HG03457 (cell line): Measurements from ENCODE around the gene SERGEF.

Source experiments
- ATAC-seq: cut with Tn5 transposase; IDR thresholded peaks from one replicate; pipeline ENCODE4 v1.9.1; 2021; ENCODE audit warnings: moderate number of reproducible peaks; ENCODE audit not compliant: unreplicated experiment

SERGEF gene

DNA sequence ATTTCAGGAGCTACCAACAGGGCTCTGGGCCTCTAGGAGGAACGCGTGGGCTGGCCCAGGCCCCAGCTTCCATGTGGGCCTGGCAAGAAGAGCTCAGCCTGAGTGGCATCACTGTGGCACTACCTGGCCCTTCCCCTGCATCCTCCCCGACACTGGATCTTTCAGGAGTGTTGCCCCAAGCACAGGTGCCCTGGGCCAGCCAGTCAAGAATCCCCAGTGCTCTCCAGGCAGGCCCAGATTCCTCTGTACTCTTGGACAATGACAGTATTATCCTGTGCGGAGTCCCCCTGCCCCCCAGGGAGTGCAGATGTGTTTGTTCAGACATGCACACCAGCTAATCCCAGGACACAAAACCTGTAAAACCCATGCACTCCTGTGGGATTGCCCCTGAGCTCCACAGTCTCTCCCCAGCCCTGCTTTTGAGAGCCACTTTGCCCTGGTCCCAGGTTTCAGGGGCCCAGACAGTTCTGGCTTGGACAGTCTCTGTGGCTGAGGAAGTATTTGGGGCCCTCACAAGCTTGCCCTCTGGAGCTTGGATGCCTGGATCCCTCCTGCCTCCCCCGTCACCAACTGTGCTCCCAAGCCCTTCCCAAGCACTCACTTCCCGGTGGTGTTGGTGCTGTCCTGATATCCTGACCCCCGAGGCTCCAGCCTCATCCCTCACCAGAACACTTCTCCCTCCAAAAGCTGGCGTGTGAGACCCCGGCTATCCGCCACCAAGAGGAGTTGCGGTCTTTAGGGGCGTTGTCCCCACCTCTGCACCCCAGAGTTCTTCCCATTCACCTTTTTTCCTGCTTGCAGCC, 238.4 kb downstream of the SERGEF start:
- ATAC-seq = no peak

DNA sequence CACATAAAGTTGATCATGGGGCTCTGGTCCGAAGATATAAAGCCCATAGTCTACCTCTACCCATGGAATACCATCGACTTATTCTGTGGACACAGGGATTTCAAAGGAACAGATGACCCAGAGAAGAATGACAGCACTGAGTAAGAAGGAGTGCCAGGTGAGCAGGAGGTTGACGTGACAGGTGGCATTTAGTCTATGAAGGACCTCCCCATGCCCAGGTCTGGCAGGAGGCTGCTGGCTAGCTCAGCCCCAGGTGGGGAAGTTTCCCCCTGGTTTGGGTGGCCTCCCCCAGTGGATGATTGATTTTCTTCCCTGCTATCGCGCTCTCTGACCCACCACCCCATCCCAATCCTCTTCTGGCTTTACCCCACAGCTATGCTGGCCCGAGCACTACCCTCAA, 239.2 kb downstream of the SERGEF start:
- no peak for ATAC-seq

DNA sequence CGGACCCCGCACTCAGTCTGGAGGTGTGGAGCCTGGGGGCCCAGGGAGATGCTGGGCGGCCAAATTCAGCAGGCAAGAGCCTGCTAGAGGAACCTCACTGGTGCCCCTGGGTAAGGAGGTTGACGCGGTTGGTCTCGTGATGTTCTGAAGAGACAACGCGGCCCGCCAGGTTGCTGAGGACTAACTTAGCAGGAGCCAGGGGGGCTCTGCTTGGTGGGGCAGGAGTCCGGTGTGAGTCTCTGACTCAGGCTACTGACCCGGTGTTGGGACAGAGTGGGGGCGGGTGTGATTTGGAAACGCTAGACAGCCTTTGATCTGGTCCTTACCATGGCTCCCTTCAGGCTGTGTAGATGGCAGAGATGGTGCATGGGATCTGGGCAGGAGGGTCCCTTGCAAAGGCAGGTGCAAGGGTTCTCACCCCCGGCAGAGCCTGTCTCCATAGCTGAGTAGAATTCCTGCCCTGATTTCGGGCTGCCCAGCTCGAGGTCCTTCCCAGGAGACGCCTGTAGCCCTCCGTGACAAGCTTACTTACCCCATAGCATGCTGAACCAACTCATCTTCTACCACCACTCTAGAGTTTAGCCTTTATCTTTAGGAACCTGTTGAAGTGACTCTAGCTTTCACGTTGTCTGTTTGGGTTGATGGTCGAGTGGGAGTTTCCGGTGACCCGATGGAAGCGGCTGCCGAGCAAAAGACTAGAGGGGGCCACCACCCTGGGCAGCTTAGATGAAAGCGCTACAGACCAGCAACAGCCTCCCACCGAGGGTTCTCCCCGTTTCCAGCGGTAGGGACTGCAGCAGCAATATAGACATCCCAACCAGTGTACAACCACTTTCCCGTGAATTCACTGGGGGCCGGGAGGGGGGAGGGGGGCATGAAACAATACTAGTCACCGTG, 239.9 kb downstream of the SERGEF start:
- ATAC-seq = no peak

DNA sequence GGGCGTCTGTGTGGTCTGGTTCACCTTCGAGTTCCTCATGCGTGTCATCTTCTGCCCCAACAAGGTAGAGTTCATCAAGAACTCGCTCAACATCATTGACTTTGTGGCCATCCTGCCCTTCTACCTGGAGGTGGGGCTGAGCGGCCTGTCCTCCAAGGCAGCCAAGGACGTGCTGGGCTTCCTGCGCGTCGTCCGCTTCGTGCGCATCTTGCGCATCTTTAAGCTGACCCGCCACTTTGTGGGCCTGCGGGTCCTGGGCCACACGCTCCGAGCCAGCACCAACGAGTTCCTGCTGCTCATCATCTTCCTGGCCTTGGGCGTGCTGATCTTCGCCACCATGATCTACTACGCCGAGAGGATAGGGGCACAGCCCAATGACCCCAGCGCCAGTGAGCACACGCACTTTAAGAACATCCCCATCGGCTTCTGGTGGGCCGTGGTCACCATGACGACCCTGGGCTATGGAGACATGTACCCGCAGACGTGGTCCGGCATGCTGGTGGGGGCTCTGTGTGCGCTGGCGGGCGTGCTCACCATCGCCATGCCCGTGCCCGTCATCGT, 240.9 kb downstream of the SERGEF start:
- ATAC-seq = no peak

DNA sequence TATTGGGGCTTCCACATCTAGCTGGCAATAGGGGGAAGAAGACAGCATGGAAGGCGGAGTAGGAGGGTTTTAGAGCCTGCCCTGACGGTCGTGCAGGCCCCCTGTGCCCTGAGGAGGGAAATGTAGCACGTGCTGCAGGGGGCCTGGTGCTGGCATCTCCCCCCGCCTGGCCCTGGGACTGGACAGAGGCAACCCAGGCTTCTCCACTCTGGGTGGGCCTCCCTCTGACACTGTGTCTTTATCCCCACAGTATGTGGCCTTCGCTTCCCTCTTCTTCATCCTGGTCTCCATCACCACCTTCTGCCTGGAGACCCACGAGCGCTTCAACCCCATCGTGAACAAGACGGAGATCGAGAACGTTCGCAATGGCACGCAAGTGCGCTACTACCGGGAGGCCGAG, 241.4 kb downstream of the SERGEF start:
- no peak for ATAC-seq

DNA sequence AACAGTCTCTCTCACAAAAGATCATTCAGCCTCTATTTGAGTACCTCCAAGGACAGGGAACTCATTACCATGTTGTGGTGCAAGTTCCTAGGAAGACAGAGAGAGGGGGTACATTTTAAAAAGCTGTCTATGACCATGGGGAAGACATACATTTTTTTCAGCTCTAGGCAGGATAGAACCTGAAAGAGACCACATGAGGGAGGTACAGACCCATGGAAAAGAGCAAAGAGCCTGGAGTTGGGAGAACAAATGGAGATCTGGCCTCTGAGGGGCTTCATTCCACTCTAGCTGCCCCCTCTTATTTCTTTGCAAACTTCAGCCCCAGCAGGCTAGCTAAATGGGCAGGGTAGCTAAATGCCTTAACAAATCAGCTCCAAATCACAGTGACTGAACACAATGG, 241.9 kb downstream of the SERGEF start:
- ATAC-seq = no peak

DNA sequence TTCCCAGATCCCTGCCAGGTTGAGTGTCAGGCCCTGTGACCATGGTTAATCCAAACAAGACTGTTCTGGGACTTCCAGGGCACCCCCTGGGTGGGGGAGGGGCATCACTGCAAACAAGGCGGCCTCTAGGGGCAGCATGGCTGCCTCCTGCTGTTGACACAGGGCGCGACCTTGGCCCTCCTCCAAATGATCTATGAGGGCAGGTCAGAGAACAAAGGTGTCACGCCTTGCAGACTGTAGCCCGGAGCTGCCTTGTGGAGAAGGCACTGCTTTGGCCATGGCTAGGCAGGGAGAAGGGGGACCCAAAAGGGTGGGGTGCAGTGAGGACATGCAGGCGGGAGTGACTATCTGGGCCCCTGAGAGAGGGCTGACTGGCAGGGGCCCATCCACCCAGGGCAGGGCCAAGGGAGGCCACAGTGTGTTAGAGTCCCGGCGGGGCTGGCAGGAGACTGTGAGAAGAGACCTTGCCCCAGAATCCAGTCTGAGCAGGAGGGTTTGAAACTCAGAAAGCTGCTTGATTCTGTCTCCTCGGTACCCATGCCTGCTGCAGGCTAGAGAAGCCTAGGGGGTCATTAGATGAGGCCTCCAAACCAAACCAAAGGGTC, 242.7 kb downstream of the SERGEF start:
- ATAC-seq = no peak

DNA sequence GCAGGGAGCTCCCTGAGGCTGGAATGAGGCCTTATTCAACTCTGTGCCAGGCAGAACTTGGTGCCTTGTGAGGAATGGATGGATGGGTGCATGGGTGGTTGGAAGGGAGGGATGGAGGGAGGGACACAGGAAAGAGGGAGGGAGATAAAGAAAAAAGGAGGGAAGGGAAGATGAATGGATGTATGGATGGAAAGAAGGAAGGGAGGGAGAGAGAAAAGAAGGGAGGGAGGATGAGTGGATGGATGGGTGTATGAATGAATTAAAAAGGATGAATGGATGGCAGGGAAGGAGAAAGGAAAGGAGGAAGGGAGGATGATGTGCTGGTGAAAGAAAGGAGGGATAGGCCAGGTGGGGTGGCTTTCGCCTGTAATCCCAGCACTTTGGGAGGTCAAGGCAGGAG, 243.6 kb downstream of the SERGEF start:
- no peak for ATAC-seq

DNA sequence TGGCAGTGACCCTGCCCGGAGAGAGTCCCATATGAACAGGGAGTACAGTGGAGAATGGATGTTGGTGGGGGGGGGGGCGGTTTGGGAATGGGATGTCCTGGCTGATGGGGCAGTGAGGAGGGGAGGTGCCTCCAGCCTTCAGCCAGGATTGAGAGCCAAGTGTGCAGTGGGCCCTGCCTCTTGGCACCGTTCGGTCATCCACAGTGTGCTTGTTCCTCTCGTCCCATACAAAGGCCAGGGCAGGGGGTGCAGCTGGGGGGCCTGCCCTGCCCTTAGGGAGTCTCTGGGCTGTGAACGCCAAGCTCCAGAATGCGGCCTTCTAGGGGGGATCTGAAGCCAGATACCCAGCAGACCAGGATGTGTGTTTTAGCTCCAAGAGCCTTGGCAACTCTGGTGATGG, 244.3 kb downstream of the SERGEF start:
- ATAC-seq = no peak

DNA sequence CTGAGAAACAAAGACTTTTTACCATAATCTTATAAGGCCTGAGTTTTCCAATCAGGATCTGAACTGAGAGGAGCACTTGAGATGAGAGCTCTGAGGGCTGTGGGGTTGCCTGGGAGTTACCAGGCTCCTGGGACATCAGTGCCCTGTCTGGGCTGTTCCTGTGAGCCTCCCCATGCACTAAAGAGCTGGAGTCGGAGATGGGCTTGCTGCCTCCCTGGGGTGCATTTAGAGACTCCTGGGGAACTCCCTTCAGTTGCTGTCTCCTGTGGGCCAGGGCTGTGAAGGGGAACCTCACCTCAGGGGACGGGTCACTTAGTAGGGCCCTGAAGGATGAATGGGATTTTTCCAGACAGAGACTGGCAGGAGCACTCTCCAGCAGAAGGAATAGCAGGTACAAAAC, 244.9 kb downstream of the SERGEF start:
- no peak for ATAC-seq

DNA sequence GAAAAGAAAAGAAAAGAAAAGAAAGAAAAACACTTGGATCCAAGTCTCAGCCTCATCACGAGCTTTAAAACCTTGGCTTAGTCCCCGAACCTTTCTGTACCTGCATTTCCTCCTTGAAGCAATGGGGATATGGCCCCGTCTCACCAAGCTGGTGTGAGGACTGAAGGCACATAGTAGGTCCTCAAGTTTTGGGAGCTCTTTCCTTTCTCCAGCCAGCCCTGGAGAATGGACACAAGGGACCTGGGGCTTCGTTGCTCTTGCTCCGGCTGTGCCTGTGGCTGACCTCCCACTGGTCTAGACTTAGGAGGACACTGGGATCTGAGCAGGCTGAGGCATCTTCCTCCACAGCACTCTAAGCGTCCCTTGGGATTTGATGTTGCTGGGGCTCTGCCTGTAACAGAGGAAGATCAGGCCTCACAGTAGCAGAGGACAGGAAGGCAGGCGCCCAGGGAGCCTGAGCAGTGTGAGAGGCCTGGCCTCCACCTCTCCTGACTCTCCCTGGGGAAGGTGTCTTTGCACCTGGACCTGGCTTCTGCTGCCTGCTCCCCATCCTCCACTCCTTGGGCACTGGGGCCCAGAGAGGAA, 245.5 kb downstream of the SERGEF start:
- ATAC-seq = no peak

DNA sequence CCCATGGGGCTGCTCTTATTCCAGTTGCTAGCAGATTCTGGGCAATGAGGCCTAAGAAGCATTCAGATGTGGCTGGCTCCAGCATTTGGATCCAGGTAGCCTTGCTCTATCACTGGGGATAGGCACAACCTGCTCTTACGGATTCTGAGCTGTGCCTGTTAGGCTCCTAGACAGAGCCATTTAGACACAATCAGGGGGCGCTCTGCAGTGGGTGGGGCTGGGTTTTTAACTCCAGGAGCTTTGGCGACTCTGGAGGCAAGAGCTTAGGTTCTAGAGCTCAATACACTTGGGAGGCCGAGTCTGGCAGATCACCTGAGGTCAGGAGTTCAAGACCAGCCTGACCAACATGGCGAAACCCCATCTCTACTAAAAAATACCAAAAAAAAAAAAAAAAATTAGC, 246.3 kb downstream of the SERGEF start:
- ATAC-seq = no peak

DNA sequence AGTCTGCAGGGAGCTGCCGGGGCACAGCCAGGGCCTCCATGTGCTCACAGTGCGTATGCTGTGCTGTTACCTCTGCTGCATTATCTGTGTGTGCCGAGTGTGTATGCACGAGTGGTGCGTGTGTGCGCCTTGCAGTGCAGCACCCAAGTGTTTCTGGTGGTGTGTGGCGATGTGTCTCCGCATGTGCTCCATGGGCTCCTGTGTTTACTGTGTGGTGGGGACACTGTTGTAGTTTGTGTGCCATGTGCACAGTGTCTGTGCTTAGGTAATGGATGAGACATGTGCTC, 246.8 kb downstream of the SERGEF start:
- ATAC-seq = no peak

DNA sequence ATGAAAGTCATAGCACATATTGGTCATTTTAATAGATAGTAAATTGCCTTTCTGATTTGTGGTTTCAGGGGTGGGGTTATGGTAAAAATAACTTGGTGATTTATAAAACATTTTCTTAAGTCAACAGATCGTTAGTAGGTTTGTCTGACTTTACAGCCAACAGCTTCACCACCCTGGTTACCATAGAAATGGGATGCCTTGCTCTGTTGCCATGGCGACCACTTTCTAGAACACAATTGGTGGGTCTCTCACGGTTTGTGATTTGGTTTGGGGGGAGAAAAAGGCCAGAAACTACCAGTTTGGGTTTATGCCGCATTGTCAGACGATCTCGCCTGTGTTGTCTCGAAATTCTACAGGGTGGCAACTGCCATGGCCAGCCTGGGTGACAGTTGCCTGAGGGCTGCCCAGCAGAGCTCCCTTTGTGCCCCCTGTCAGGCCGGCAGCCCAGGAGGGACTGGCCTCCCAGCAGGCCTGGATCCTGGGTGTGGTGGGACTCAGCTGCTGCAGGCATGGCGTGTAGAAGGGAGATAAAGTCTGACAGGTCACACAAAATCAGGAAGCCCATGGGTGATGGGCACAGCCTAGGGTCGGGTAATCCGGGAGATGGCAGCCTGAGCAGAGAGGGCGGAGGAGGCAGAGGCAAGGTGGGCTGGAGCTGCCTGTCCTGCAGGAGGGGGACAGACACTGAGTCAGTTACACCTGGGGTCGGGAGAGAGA, 247.3 kb downstream of the SERGEF start:
- no peak for ATAC-seq

DNA sequence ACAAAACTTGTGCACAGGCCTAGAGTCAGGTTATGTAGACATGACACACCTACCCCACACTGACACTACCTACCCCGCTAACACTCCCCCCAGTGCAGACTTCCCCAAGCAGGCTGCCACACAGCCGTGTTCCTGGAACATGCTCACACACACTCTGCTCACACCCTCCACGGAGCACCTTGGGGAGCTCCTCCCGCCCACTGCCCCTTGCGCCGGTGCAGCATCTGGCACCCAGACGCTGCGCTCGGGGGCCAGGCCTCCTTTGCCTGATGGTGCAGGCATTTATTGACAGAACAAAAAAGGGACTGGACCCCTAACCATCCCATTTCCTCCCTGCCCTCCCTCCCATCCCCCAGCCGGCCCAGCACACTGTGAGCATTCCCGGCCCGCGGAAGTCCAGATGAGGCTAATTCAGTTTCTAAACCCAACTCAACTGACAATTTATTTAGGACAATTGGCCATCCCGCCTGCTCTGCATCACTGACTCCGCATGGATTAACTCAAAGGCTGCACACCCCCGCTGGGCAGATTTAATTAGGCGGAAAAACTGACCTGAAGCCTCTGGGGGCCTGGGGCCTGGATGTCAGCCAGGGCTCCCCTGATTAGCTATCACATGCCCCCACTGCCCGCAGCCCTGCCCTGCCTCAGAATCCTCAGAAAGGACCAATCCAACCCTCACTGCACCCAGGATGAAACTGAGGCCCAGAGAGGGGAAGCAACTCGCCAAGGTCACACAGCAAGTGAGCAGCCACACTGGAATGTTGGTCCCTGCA, 248.2 kb downstream of the SERGEF start:
- ATAC-seq = no peak

DNA sequence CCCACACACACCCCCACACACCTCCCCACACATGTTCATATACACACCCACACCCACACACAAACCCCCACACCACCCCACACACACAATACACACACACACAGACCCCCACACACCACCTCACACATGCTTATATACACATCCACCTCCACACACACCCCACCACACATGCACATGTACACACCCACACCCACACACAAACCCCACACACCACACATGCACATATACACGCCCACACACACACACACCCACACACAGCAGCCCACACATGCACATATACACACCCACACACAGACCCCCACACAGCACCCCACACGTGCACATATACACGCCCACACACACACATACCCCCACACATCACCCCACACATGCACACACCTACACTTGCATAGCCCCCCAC, 249.1 kb downstream of the SERGEF start:
- ATAC-seq = no peak

DNA sequence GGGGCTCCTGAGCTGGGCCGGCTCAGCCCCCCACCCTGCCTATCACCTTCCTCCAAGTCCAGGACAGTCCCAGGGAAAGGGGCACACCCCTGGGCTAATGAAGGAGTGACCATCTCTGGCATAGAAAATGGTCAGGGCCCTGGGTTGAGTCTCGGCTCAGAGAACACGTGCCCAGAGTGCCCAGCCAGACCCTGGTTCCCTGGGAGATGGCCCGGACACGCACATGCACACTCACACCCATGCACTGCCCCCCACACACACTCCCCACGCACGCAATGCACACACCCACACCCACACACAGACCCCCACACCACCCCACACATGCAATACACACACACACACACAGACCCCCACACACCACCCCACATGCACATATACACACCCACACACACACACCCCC, 249.6 kb downstream of the SERGEF start:
- ATAC-seq = no peak

DNA sequence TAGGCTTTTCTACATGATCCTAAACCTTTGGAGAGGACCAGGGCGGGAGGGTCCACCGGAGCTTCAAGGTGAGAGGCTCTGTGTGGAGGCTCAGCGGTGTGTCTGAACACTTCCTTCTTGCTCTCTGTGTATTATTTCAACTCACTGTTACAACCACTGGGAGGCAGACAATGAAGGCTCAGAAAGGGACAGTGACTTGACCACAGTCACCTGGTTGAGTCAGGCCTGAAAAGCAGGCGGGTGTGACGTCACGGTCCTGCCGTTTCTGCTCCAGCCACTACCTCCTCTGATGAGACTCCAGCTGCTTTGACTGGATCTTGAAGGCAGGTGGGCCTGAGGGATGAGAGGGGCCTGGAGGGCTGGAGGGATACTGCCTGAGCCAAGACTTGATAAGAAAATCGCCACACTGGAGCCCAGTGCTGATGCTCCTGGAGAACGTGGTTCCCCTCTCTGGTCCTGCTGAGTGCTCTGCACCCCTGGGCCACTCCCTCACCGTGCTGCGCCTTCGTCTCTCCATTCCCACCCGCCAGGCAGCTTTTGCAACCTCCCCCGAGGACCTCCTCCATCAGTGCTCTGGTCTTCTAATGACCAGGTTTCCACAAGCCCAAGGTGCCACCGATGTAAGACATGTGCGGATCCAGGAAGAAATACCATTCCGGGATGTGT, 250.4 kb downstream of the SERGEF start:
- no peak for ATAC-seq
